ENCODE data around the gene CCL8. TPM values are rescaled to one million over a fixed set of nuclear protein-coding genes. Genes with fewer than 3 reads are reported as not detected.

CCL8 gene
- total and polyA plus RNA-seq, 2 experiments from 2014 or later, result 1.6 TPM; not detected in 1

GRCh38 chr17:34352191-34352590, 33.0 kb downstream of the CCL8 start:
- H3K27me3 ChIP-seq, result no peaks in the 10 kb centered on the region
- H3K4me2 ChIP-seq, result no peak overlapping the region
- H2AFZ ChIP-seq, result no peak overlapping the region
- H4K20me1 ChIP-seq (ENCODE audit: insufficient read depth, poor library complexity, severe bottlenecking), result no peaks in the 10 kb centered on the region
- H3K36me3 ChIP-seq (replicated peaks; ENCODE audit: insufficient read depth, low read depth), result no peaks in the 10 kb centered on the region
- H3K9me2 ChIP-seq (replicated peaks; ENCODE audit: insufficient read depth), result no peaks in the 10 kb centered on the region
- DNase-seq (ENCODE audit: low spot score), result no peak
- H3K79me2 ChIP-seq, result no peaks in the 10 kb centered on the region
- no peaks in the 10 kb centered on the region for H3K4me1 ChIP-seq (ENCODE audit: insufficient read depth)
- no peak overlapping the region for H3K27ac ChIP-seq
- no peak overlapping the region for H3K4me3 ChIP-seq
- TF ChIP-seq EZH2phosphoT487 (IDR thresholded peaks at IDR 0.05; ENCODE audit: low read depth, severe bottlenecking, unreplicated experiment), result no peak
- TF ChIP-seq CTCF (IDR thresholded peaks at IDR 0.05; ENCODE audit: poor library complexity), result no peak
- no peak for TF ChIP-seq EZH2 (IDR thresholded peaks at IDR 0.05; ENCODE audit: borderline replicate concordance)
- H3K9me3 ChIP-seq (ENCODE audit: low read depth), result no peaks in the 10 kb centered on the region

DNA sequence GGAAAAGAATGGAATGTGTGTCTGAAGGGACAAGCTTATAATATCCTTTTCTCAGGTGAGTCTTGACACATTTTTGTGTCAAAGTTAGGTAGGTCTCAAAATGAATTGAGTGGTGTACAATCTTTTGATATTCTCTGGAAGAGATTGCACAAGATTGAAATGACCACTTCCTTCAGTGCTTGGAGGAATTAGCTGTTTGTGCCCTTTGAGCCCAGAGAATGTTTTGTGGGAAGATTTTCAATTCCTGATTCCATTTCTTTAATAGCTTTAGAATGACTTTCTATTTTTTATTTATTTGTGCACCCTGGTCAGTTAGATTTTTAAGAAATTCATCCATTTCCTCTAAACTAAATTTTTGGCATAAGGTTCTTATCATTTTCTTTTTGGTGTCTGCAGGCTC, 35.4 kb downstream of the CCL8 start:
- H4K20me1 ChIP-seq (ENCODE audit: insufficient read depth, poor library complexity, severe bottlenecking), result no peaks in the 10 kb centered on the region
- H2AFZ ChIP-seq, result no peak overlapping the region
- no peak overlapping the region for H3K27ac ChIP-seq
- no peaks in the 10 kb centered on the region for H3K4me1 ChIP-seq (ENCODE audit: insufficient read depth)
- no peak for DNase-seq (ENCODE audit: low spot score)
- TF ChIP-seq EZH2phosphoT487 (IDR thresholded peaks at IDR 0.05; ENCODE audit: low read depth, severe bottlenecking, unreplicated experiment), result no peak
- no peak for TF ChIP-seq CTCF (IDR thresholded peaks at IDR 0.05; ENCODE audit: poor library complexity)
- TF ChIP-seq EZH2 (IDR thresholded peaks at IDR 0.05; ENCODE audit: borderline replicate concordance), result no peak
- H3K27me3 ChIP-seq, result no peaks in the 10 kb centered on the region
- no peaks in the 10 kb centered on the region for H3K9me2 ChIP-seq (replicated peaks; ENCODE audit: insufficient read depth)
- no peaks in the 10 kb centered on the region for H3K79me2 ChIP-seq
- no peak overlapping the region for H3K4me3 ChIP-seq
- no peaks in the 10 kb centered on the region for H3K9me3 ChIP-seq (ENCODE audit: low read depth)
- no peak overlapping the region for H3K4me2 ChIP-seq
- H3K36me3 ChIP-seq (replicated peaks; ENCODE audit: insufficient read depth, low read depth), result no peaks in the 10 kb centered on the region

- H3K9me3 ChIP-seq (ENCODE audit: low read depth), result no peaks in the 10 kb centered on the region
- H3K79me2 ChIP-seq, result no peaks in the 10 kb centered on the region
- no peaks in the 10 kb centered on the region for H3K4me1 ChIP-seq (ENCODE audit: insufficient read depth)
- H4K20me1 ChIP-seq (ENCODE audit: insufficient read depth, poor library complexity, severe bottlenecking), result no peaks in the 10 kb centered on the region
- H2AFZ ChIP-seq, result no peak within 1 kb of the TSS
- no peaks in the 10 kb centered on the region for H3K36me3 ChIP-seq (replicated peaks; ENCODE audit: insufficient read depth, low read depth)
- H3K27me3 ChIP-seq, result no peaks in the 10 kb centered on the region
- H3K27ac ChIP-seq, result no peak within 1 kb of the TSS
- no peak for DNase-seq (ENCODE audit: low spot score)
- no peak within 1 kb of the TSS for H3K4me3 ChIP-seq
- TF ChIP-seq EZH2 (IDR thresholded peaks at IDR 0.05; ENCODE audit: borderline replicate concordance), result no peak
- no peak for TF ChIP-seq EZH2phosphoT487 (IDR thresholded peaks at IDR 0.05; ENCODE audit: low read depth, severe bottlenecking, unreplicated experiment)
- no peak for TF ChIP-seq CTCF (IDR thresholded peaks at IDR 0.05; ENCODE audit: poor library complexity)
- H3K4me2 ChIP-seq, result no peak within 1 kb of the TSS
- 90% methylated on average over 5 of the region's 5 CpGs for WGBS (ENCODE audit: low lambda C conversion rate, missing lambda C conversion rate)
- H3K9me2 ChIP-seq (replicated peaks; ENCODE audit: insufficient read depth), result no peaks in the 10 kb centered on the region
Measured at GRCh38 chr17:34356194-34356593, 37.0 kb downstream of the CCL8 start, which contains the start of gene CCL13. Gene CCL13, plus strand, starts transcription at chr17:34356480. Its CDS starts 47 bp downstream, at chr17:34356527.

- WGBS (ENCODE audit: low lambda C conversion rate, missing lambda C conversion rate), result 58% methylated on average over 2 of the region's 2 CpGs
- Histone ChIP-seq H3K79me2 (no peaks in the 10 kb centered on the region), H3K9me2 (replicated peaks; ENCODE audit: insufficient read depth) (no peaks in the 10 kb centered on the region), H3K4me1 (ENCODE audit: insufficient read depth) (no peaks in the 10 kb centered on the region), H3K27ac (no peak overlapping the region), H3K4me2 (no peak overlapping the region), H3K36me3 (replicated peaks; ENCODE audit: insufficient read depth, low read depth) (no peaks in the 10 kb centered on the region), H3K27me3 (no peaks in the 10 kb centered on the region), H3K4me3 (no peak overlapping the region), H3K9me3 (ENCODE audit: low read depth) (no peaks in the 10 kb centered on the region), H2AFZ (no peak overlapping the region), H4K20me1 (ENCODE audit: insufficient read depth, poor library complexity, severe bottlenecking) (no peaks in the 10 kb centered on the region)
- TF ChIP-seq EZH2 (IDR thresholded peaks at IDR 0.05; ENCODE audit: borderline replicate concordance) (no peak), EZH2phosphoT487 (IDR thresholded peaks at IDR 0.05; ENCODE audit: low read depth, severe bottlenecking, unreplicated experiment) (no peak), CTCF (IDR thresholded peaks at IDR 0.05; ENCODE audit: poor library complexity) (no peak)
- no peak for DNase-seq (ENCODE audit: low spot score)
Measured at GRCh38 chr17:34357398-34357797, 38.2 kb downstream of the CCL8 start.

Measured in hepatocyte (in vitro differentiated cells).